HG02798 (cell line): ENCODE data around the gene SLC6A19.
"Not testable (repeated sequence)": the region's sequence is repeated elsewhere in the genome, so short reads cannot be mapped to it uniquely, and the experiment has no call there.

Experiments
- ATAC-seq: cut with Tn5 transposase; IDR thresholded peaks from one replicate; pipeline ENCODE4 v1.9.1; 2021; ENCODE audit warnings: mild to moderate bottlenecking; ENCODE audit not compliant: unreplicated experiment, poor library complexity

Gene SLC6A19

DNA sequence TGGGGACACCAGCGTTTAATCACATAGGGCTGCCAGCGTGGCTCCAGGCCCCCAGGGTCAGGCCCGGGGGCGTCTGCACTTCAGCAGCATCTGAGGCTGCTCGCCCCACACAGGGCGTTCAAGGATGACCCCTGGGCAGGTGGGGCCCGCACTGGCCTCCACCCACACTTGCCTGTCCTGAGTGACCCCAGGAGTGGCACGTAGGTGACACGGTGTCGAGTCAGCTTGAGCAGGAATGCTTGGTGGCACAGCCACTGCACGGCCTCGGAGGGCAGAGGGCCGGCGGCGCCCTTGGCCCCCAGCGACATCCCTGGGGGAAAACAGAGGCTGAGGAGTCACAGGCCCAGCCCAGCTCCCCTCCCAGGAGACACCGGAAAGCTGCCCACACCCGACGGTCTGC is 52.8 kb downstream of the SLC6A19 start:
- ATAC-seq = no peak

DNA sequence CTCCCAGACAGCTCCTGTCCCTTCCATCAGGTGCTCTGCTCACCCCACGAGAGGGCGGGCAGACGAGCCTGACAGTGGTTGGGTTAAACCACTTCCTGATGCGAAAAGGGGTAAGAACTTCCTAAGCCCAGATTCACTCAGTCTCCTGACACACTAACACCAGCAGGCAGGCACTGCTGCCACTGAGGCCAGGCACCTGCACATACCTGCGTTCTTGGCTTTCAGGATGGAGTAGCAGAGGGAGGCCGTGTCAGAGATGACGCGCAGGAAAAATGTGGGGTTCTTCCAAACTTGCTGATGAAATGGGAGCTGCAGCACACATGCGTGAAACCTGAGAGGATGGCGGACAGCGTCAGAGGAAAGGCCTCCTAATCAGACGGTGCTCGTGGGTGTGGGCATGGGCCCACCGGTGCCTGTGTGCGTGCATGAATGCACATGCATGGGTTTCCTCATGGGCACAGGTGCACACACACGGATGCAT is 53.7 kb downstream of the SLC6A19 start:
- ATAC-seq = no peak

DNA sequence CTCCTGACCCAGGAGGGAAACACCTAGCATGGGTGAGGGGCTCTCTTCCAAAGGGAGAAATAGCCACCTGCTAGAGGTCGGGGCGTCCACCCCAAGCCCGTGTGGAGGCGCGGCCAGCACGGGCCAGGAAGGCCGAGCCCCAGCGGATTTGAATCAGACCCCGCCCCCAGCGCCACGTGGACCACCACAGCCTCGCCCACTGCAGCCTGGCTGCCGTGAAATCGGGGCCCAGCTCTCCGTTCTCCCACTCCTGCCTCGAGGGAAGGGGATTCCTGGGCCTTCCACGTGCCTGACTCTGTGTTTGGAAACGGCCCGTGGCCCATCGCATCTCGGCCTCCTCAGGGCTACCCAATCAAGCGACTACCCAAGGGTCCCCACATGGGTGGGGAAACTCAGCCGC is 55.4 kb downstream of the SLC6A19 start:
- no peak for ATAC-seq

DNA sequence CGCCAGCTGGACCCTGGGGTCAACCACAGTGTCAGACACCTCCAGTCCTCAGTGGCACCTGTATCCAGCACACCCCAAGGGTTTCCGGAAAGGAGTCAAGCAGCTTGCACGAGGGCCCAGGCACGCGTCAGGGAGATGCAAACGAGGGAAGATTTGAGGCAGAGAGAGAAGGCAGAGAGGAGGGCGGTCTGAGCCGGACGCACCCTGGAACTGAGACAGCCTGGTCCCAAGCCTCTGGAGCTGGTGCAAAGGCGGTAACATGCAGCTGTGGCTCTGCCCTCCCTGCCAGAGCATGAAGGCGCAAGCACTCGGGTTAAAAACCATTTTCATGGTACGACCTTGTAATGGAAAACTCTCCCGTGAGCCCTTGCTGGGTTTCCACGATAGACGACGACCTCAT is 56.0 kb downstream of the SLC6A19 start:
- no peak for ATAC-seq

DNA sequence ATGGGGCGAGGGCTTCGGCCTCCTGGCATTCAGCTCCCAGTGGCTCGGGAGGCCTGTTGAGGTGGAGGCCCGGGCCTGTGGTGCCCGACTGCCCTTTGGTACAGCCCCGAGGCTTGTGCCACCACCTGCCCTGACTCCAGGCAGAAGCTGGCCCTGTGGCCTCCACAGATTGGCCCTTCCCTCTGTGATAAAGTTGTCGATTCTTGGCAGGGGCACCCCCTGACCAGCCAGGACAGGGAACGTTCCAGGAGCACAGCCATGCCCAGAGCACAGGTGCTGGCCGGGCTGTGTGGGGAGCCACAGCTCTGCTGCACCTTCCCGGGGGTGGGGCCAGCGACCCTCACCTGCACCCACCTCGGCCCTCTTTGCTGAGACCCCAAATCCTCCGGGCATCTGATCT is 56.4 kb downstream of the SLC6A19 start:
- no peak for ATAC-seq

DNA sequence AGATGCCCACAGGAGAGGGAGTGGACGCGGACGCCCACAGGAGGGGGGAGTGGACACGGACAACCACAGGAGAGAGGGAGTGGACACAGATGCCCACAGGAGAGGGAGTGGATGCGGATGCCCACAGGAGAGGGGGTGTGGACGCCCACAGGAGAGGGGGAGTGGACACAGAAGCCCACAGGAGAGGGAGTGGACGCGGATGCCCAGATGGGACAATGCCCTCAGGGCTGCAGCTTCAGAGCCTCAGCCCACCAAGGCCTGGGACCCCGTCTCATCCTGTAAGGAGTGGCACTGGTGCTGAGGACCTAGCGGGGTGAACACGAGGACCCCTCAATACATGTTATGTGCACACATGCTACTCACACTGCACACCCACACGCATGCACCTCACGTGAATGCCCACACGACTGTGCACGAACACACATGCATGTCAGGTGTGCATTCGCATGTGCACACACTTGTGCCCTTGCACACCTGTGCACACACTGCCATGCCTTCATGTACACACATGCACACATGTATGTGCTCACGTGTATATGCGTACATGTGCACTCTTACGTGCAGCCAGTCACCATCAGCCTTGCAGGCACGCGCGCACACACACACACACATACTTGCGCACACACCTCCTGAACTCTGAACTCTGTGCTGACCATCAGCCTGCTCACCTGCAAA is 58.5 kb downstream of the SLC6A19 start:
- ATAC-seq = no peak

DNA sequence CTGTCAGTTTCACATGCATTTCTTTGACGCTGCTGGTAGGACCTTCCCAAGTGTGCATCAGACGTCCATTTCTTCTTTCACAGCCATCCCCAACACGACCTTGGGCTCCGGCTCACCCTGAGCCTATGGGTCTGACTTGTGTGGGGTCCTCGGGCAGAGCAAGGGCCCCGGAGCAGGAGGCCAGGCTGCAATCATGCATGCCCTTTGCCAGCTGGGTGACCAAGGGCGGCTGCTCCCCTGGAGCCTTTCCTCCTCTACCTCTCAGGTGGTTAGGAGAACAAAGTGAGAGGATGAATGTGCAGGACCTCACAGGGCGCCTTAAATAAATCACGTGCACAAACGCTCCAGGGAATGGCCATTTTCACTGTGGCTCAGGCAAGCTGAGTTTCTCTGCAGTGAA is 60.2 kb downstream of the SLC6A19 start:
- no peak for ATAC-seq

DNA sequence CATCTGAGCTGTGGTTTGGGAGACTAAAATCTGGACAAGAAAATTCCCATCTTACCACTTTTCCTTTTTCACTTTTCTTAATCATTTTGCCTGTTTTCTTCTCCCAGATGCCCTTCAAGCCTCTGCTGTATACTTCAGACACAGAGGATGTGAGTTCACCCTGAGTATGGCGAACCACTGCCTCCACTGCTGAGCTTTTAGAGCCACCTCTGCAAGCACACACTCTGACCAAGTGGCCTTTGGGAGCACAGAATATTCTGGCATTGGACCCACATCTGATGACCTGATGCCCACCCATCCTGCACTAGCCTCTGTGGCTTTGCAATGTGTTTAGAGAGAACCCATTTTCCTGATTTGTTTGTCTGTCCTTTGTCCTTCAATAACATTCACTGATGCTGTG is 61.0 kb downstream of the SLC6A19 start:
- no peak for ATAC-seq

DNA sequence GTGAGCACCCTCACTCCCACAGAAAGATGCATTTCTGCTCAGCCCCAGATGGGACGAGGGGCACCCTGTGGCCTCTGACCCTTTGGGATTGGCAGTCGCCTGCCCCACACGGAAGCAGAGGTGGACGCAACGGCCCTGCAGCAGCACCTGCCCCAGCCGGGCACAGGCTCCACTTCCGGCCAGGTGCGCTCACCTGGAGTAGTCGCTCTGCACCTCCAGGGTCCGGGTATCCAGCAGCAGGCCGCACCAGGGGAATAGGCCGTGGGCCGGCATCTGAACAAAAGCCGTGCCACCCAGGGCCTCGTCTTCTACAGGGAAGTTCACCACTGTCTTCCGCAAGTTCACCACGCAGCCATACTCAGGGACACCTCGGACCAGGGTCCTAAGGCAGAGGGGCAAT is 62.8 kb downstream of the SLC6A19 start:
- no peak for ATAC-seq

DNA sequence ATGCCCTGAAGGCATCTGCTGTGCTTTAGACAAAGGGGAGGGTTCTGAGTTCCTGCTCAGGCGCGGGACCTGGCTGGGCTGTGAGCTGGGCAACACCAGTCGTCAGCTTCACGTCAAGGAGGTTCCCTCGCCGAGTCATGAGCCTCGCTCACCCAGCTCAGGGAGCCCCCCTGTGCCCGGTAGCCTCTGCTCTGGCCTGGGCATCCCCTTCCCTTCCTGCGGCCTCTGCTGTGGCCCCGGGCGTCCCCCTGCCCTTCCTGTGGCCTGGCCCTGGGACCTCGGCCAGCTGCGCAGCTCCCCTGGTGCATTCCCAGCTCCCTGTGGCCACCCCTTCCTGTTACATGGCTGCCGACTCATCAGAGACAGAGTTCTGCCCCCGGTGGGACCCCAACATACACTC is 63.6 kb downstream of the SLC6A19 start:
- ATAC-seq = no peak

DNA sequence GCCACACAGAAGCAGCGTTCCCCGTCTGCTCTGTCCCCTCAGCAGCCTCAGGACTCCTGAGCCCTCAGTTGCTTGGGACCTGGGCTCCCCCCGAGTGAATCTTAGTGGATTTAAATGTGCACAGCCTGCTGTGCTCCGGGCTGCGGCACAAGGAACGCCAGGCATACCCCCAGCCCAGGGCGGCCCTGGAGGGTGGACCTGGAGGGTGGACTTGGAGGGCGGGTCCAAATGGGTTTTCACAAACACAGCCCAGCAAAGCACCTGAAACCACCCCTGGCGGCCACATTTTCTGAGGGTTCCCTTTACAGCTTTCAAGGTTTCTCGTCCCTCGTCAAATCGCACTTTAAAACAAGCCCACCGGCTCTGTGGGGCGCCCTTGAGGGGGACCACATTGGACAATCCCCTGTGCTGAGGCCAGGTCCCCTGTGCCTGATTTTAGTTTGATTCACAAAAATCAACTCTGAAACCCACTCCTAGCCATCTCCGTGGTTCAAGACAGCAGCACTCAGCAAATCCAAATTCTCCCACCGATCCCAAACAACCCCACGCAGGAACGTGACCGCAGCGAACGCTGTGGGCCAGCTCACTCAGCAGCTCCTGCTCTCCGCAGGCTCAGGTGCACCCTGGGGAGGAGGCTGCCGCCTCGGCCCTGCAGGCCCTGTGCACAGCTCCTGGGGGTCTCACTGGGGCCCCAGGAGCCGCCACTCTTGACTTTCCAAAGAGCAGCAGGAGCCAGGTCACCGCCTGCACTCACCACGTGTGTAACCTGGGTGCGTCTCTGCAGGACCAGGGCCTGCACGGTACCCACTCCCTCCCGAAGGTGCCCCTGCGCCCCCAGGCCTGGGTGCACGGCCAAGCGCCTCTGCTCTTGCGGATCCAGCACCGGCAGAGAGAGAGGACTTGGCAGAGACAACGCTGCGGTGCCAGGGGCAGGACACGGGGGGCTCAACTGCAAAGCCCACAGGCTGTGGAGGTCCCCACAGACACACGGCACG is 64.4 kb downstream of the SLC6A19 start:
- ATAC-seq = no peak

DNA sequence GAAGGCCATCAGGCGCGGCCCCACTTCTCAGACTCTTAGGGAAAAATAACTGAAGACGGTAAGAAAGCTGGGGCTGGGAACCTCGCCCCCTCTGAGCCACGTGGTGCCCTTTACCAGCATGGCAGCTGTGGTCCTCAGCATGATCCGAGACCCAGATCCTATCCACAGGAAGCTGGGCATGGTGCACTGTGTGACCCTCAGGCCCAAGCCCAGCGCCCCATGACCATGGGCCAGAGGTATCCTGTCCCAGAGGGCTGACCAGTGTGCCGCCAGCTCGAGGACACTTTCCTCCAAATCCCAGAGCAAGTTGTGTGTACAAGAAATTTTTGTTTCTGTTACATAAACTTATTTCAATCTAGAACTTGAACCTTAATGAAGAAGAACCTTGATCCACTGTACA is 65.4 kb downstream of the SLC6A19 start:
- no peak for ATAC-seq

DNA sequence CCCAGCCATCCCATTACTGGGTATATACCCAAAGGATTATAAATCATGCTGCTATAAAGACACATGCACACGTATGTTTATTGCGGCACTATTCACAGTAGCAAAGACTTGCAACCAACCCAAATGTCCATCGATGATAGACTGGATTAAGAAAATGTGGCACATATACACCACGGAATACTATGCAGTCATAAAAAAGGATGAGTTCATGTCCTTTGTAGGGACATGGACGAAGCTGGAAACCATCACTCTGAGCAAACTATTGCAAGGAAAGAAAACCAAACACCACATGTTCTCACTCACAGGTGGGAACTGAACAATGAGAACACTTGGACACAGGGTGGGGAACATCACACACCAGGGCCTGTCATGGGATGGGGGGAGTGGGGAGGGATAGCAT is 66.1 kb downstream of the SLC6A19 start:
- ATAC-seq = not testable (repeated sequence)

DNA sequence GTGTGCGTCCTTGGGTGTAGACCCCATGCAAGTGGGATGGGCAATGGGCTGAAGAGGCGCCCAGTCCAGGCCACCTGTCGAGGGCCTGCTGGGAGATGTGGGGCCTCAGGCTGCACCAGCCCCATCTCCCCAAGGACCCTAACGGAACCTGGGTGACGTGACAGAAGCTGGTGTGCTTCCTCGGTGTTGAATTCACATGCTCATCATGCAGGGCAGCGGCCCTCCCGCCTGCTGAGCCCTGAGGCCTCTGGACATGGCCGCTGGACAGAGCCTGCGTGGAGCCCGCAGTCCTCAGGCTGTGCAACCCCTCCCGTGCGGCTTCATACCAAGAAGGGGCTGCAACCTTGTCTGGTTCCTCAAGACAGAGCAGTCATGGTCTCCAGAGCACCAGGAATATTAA is 66.7 kb downstream of the SLC6A19 start:
- ATAC-seq = no peak

DNA sequence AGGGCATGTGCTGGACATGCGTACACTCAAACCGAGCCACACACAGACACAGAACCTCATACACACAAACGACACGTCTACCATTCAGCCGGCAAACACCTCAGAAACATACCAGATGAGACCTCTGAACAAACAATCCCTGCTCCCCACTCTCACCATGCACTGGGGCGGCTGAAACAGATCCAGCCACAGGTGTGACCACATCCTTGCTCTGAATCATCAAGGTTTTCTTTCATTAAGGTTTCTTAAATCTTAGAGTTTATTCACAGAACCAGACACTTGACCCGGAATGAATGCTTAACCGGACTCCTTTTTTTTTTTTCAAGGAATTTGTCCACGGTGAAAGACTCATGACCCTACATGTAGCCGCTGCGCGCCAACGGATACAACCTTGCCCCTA is 67.3 kb downstream of the SLC6A19 start:
- no peak for ATAC-seq

DNA sequence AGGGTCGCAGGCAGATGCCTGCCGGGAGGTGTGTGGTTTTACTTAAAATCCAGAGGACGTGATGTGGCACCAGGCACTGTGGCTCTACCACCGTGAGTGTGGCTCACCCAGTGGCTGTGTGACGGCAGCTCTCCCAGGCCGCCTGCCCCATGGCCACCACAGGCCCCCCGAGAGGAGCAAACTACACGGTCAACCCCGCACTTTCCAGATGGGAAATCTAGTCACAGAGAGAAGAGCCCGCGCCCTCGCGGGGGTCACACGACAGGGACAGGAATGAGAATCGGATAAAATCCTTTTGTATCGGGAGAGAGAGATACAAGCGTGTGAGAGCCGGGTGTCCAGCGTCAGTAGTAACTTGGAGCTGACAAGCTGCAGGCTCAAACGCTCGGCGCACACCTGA is 69.0 kb downstream of the SLC6A19 start:
- ATAC-seq = no peak

DNA sequence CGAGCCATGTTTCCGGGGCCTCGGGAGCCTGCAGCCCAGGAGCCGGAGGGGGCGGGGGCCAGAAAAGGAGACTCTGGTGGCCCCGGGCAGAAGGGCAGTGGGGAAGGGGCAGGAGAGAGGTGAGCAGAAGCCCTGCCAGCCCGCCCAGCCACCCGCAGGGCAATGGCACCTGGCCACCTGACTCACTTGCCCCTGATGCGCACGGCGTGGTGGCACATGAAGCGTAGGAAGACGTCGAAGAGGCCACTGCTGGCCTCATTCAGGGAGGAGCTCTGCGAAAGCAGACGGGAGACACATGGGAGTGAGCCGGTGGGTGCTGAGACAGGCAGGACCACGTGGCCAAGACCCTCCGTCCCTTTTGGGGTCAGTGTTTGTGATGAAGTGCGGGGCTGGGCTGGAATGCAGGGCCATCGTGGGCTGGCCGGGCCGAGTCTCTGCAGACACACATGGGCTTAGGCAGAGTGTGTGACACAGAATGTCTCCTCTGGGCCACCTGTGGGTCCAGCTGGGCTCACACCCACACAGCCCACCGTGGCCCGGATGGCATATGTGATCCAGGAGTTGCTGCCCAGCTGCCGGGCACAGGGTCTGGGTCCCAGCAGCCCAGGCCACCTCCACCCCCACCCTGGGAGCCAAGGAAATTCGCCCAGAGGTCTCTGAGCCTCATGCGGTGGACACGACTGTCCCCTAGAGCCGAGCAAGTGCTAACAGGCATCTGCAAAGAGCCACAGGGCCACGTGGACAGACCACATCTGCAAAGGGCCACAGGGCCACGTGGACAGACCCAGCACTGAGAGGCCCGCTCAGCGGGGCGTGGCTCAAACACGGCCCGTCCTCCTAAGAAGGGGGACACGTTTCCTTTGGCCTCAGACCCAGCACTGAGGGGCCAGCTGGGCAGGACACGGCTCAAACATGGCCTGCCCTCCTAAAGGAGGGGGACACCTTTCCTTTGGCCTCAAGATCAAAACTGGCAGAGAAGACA is 69.8 kb downstream of the SLC6A19 start:
- ATAC-seq = no peak

DNA sequence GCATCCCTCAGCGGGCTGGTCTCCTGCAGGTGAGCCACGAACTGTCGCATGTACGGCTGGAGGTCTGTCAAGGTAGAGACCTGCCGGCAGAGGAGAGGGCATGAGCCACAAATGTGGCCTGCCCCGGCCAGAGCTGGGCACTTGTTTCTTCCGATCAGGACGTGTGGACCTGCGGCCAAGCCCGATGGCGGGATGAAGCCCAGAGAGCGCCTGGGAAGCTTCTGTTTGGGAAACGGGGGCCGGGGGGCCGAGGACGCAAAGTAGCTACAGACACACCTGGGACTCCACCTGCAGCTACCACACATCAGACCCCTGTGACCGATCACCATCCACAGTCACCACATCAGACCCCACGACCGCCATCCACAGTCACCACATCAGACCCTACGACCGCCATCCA is 70.8 kb downstream of the SLC6A19 start:
- no peak for ATAC-seq

DNA sequence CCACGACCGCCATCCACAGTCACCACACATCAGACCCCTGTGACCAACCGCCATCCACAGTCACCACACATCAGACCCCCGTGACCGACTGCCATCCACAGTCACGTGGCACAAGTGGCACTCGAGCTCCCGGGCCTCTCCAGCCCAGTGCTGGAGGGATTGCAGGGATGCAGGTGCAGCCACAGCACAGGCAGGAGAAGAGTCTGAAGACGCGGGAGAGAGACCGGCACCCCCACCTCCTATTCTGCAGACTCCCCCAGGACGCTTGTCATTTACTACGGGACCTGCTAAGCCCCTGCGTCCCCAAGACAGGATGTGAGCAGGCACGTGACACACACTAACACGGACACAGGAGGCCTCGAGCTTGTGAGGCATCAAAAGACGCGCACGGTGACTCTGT is 72.3 kb downstream of the SLC6A19 start:
- ATAC-seq = no peak

DNA sequence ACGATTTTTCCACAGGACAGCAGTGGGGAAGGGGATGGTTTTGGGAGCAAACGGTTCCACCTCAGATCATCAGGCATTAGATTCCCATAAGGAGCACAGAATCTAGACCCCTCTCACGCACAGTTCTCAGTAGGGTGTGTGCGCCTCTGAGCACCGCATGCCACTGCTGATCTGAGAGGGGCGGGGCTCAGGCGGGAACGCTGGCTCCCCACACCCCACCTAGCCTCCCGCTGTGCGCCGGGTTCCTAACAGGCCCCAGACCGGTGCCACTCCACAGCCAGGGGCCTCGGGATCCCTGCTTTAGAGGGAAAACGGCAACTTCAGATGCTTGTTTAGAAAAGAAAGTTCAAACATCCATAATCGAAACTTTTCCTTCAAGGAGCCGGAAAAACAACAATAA is 73.1 kb downstream of the SLC6A19 start:
- no peak for ATAC-seq
